Upper lobe of left lung (tissue), 4 donors: ENCODE results near the gene ADORA3.

Source experiments
- POLR2A ChIP-seq, 4 donors: fragments of 450-650 bp; IDR thresholded peaks; one replicate each; pipeline ENCODE4 v1.5.1; 2016 to 2017; ENCODE audit warnings: antibody characterized with exemption in 4 of 4, mild to moderate bottlenecking in 2 of 4
- TF ChIP-seq, protein P1 (sequence below), 6 experiments: fragments of 450-650 bp in 4 of 6; fragments of 200-600 bp in 2 of 6; sonication (generic) in 2 of 6; IDR thresholded peaks; one replicate each; pipeline ENCODE4 v1.5.1; 2016 to 2019; ENCODE audit warnings: antibody characterized with exemption in 6 of 6

DNA sequence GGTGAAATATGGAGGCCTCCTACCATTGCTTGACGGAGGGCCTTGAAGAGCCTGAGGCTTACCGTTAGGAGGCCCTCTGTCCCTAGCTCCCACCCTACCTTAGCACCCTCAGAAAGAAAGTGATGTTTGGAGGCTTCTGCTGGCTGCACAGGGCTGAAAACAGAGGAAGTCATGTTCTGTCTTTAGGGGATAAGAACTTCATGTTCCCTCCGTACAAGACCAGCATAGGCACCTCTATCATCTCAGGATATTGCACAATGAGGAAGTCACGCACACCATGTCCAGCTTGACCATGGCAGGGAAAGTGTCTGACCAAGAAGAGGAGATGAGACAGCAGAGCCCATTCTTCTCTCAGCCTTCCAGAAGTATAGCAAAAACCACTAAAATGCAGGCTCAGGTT lies 13.8 kb downstream of the ADORA3 start:
- peak in 1 of 4 donors; percentile 79 for TF ChIP-seq POLR2A (IDR thresholded peaks at IDR 0.05)
- TF ChIP-seq, protein P1, sequence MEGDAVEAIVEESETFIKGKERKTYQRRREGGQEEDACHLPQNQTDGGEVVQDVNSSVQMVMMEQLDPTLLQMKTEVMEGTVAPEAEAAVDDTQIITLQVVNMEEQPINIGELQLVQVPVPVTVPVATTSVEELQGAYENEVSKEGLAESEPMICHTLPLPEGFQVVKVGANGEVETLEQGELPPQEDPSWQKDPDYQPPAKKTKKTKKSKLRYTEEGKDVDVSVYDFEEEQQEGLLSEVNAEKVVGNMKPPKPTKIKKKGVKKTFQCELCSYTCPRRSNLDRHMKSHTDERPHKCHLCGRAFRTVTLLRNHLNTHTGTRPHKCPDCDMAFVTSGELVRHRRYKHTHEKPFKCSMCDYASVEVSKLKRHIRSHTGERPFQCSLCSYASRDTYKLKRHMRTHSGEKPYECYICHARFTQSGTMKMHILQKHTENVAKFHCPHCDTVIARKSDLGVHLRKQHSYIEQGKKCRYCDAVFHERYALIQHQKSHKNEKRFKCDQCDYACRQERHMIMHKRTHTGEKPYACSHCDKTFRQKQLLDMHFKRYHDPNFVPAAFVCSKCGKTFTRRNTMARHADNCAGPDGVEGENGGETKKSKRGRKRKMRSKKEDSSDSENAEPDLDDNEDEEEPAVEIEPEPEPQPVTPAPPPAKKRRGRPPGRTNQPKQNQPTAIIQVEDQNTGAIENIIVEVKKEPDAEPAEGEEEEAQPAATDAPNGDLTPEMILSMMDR (IDR thresholded peaks at IDR 0.05) = no peak
